ENCODE results near the gene PRKG1. TPM values are rescaled to one million over a fixed set of nuclear protein-coding genes. Genes with fewer than 3 reads are reported as not detected.
"Not testable (repeated sequence)": the region's sequence is repeated elsewhere in the genome, so short reads cannot be mapped to it uniquely, and the experiment has no call there.

The PRKG1 gene
- total RNA-seq, 2 donors from 2014 or later, result 31.5 to 34.7 TPM

GRCh38 chr10:51384971-51385370, 310.7 kb downstream of the PRKG1 start:
- intact Hi-C loops (cut with DNase I), result no loop called here
- no peak for ATAC-seq
- DNase-seq, result no peak

DNA sequence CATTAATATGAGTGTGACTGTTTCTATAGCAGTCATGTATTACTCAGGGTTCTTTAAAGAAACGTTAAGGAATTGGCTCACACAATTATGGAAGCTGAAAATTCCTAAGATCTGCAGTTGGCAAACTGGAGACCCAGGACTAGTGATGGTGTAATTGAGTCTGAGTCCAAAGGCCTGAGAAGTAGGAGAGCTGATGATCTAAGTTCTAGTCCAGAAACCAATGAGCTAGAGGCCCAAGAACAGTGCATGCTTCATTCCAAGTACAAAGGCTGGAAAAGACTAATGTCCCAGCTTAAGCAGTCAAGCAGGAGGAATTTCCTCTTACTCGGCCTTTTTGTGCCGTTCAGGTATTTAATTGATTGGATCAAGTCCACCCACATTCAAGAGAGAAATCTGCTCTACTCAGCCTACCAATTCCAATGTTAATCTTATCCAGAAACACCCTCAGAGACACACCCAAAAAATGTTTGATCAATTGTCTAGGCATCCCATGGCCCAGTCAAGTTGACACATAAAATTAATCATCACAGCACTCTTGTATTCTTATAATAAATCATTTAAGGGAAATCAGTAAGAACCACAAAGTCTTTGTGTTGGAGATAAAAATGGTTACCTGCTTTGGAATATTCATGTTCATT, 312.1 kb downstream of the PRKG1 start:
- intact Hi-C loops (cut with DNase I), result no loop called here
- DNase-seq (no peak), ATAC-seq (no peak)

DNA sequence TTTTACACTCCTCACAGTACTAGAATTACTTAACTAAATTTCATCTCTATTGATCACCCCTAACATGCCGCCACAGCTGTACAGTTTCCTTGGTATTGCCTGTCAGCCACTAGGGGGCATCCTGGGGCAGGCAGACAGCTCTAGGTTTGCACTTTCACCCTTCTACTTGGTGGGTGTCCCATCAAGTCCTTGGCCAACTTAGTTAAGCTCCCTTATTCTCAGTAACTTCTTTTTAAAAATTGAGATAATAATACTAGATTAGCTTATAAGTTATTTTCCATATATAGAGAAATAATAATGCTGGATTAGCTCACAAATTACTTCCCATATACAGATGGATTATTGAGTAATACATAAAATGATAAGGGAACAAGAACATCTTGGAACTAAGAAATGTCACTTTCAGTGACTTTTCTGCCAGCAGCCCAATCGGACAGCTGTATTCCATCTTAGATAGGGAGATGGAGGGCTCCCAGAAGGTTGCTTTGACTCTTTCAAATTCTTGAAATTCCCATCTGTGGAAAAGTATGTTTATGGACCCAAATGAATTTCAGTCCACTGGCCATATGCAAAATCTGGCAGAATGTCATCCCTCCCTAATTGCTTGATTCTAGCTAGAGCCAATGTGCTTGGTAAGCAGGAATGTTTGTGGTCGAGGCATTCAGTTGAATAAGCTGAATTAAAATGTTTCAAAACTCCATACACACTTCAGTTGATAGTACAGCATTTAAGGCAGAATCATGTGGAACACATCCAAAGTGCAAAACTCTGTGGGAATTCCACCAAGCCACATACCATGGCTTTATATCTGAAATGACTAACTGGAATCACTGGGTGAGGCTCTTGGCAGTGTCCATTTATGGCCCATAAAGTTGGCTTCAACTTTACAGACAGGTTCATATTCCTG, 315.4 kb downstream of the PRKG1 start:
- peak; percentile 53 for DNase-seq
- intact Hi-C loops (cut with DNase I), result no loop called here
- peak; percentile 81 to 83 for ATAC-seq

DNA sequence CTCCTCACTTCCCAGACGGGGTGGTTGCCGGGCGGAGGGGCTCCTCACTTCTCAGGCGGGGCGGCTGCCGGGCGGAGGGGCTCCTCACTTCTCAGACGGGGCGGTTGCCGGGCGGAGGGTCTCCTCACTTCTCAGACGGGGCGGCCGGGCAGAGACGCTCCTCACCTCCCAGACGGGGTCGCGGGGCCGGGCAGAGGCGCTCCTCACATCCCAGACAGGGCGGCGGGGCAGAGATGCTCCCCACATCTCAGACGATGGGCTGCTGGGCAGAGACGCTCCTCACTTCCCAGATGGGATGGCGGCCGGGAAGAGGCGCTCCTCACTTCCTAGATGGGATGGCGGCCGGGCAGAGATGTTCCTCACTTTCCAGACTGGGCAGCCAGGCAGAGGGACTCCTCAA, 318.7 kb downstream of the PRKG1 start:
- DNase-seq; intact Hi-C loops (cut with DNase I); ATAC-seq: not testable (repeated sequence)

DNA sequence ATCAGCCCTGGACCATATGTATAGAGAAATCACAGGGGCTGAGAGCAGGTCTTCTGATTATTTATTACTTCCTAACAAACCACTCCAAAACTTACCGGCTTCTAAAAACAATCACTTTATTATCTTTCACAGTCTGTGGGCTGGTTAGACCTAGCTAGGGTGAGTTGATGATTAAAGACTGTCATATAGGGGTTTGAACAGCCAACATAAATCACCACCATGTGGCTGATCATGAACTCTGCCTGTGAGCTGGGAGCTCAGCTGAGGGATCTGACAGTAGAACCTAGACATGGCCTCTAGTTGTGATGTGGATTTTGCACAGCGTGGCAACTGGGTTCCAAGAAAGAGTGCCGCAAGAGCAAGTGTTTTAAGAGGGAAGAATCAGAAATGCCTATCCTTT, 319.8 kb downstream of the PRKG1 start:
- intact Hi-C loops (cut with DNase I), result no loop called here
- no peak for DNase-seq
- ATAC-seq, result no peak

GRCh38 chr10:51397244-51397643, 323.0 kb downstream of the PRKG1 start:
- DNase-seq (no peak), ATAC-seq (no peak)
- intact Hi-C loops (cut with DNase I), result no loop called here

DNA sequence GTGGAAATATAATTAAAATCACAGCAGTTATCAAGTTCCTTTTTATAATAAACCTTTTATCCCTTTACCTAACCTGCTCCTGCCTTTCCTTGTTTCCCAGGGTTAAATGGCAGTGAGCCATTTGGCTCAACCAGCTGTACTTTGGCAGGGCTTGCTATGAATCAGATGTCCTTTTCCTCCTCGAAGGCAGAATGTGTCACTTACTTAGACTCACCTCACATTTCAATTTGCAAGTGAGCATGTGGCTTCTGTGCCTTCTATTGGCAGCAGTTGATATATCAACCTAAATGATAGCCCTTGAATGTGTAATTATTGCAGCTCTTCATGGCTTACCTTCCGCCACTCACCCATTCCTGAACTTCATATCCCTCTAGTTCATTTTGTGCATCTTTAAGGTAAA, 323.4 kb downstream of the PRKG1 start:
- peak; percentile 58 for DNase-seq
- intact Hi-C loops (cut with DNase I), result no loop called here
- peak; percentile 88 to 89 for ATAC-seq

DNA sequence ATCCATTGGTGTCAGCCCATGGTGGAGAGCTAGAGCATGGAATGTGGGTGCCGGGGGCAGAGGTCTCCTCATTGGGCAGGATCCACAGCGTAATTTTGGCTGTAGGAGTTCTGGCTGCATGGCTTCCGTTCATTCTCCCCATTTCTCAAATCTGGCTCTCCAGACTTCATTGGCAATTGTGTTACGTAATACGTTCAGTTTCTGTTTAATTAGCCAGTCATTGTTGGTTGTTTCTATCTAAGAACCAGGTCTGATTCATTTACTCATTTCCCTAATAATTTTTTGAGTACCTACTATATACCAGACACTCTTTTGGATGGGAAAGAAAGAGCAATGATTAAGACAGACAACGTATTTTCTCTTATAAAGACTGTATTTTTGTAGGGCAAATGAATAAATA, 325.6 kb downstream of the PRKG1 start:
- DNase-seq (no peak), ATAC-seq (no peak)
- intact Hi-C loops (cut with DNase I), result no loop called here

- intact Hi-C loops (cut with DNase I), result no loop called here
- ATAC-seq (no peak), DNase-seq (no peak)
Observed at GRCh38 chr10:51400392-51401096, 326.3 kb downstream of the PRKG1 start.

- intact Hi-C loops (cut with DNase I), result no loop called here
- ATAC-seq (no peak), DNase-seq (no peak)
Observed at GRCh38 chr10:51403521-51403920, 329.2 kb downstream of the PRKG1 start.

- peak; percentile 46 to 80 for ATAC-seq
- no peak for DNase-seq
- intact Hi-C loops (cut with DNase I), result no loop called here
Observed at GRCh38 chr10:51405580-51406351, 331.5 kb downstream of the PRKG1 start.

- intact Hi-C loops (cut with DNase I), result no loop called here
- no peak for ATAC-seq
- DNase-seq, result no peak
Observed at GRCh38 chr10:51406581-51406980, 332.3 kb downstream of the PRKG1 start.

- ATAC-seq, result no peak
Observed at GRCh38 chr10:51416494-51416893, 342.2 kb downstream of the PRKG1 start.

DNA sequence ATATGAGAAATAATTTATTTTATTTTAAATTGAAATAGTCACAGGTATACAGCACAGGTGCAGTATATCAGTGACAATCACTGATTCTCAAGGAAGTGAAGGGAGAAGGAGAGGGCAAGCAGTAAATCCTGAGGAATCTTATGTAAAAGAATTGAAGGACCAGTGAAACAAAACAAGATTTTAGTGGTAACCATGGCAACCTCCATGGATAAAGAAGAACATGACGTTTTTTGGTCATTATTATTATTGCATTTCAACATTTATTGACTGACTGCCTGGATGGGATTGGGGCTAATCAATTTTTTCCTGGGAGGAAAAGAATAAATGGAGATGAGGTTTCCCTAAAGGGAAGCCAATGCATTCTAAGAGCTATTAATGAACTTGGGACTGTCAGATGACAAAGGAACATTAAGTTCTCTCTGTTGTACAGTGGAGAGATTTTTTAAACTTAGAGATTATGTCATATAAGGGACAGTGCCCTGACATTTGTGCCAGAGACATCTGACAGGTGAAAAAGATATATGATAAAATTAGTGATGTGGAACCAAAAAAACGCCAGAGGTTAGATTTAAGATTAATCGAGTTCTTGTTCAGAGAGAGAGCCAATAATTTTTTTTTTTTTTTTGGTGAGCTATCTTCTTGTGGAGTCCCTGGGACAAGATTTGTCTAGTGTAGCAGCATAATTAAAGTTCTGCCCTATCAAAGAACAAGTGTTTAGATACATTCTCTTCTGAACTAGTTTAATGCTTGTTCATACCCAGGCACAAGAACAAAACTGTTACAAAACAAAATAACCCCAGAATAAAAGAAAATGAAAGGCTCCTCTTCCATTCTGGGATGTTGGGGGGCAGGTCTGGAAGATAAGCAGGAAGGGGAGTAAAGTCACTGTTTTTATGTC, 345.2 kb downstream of the PRKG1 start:
- peak in 1 of 2 donors; percentile 42 for ATAC-seq
- intact Hi-C loops (cut with DNase I), result loop anchor here in 1 of 2 donors (5.0 kb wide), 1 partner anchor 347 kb away; the partner anchor contains the start of gene PRKG1

More at GRCh38 chr10:51416494-51416893, 342.2 kb downstream of the PRKG1 start:
- DNase-seq, result no peak
- intact Hi-C loops (cut with DNase I), result no loop called here

GRCh38 chr10:51421853-51422252, 347.6 kb downstream of the PRKG1 start:
- intact Hi-C loops (cut with DNase I), result loop anchor here in 1 of 2 donors (5.0 kb wide), 1 partner anchor 350 kb away; the partner anchor contains the start of gene PRKG1
- peak; percentile 64 to 89 for ATAC-seq
- no peak for DNase-seq

More for the DNA sequence above, 345.2 kb downstream of the PRKG1 start:
- DNase-seq, result no peak

- DNase-seq (peak; percentile 61), ATAC-seq (peak; percentile 70 to 74)
- intact Hi-C loops (cut with DNase I), result loop anchor here in 1 of 2 donors (5.0 kb wide), 1 partner anchor 350 kb away; the partner anchor contains the start of gene PRKG1
Observed at GRCh38 chr10:51422311-51423120, 348.2 kb downstream of the PRKG1 start.

DNA sequence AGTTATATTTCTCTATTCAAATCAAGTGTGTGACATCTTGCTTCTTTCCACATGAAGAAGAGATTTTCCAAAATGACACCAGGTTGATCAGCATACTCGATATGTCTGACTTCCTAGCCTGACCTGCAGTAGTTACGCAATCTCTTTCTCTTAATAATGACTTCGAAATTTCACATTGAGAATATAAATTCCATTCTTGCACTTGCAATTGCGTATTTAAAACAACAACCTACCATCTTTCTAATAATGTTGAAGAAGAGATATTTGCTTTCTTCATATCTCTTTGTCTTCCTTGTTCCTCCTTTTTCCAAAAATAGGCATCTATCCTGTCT, 348.8 kb downstream of the PRKG1 start:
- intact Hi-C loops (cut with DNase I), result loop anchor here in 1 of 2 donors (5.0 kb wide), 1 partner anchor 351 kb away; the partner anchor contains the start of gene PRKG1
- no peak for ATAC-seq
- DNase-seq, result no peak

Data from left cardiac atrium (tissue), 4 donors.